NCI-H2107 (cell line): Measurements from ENCODE around the gene NHLH2.

ENCODE experiments used
- DNase-seq: peaks from one replicate; lab custom pipeline; 2025; lab: John Stamatoyannopoulos, UW

Gene NHLH2

DNA sequence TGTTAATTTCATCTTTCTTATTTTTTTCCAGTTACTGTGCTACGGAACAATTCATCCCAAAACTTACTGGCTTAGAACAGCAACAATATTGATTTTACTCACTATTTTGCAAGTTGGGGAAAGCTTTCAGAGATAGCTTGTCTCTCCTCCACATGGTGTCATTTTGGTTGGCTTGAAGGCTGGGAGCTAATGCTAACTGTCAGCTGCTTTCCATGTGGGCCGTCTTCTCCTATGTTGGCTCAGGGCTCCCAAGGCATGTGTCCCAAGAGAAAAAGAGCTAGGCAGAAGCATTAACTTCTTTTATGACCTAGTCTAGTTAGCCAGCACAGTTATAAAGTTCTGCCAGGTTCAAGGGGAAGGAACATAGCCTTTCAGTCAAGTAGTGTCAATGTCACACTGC lies 38.5 kb downstream of the NHLH2 start:
- no peak for DNase-seq

DNA sequence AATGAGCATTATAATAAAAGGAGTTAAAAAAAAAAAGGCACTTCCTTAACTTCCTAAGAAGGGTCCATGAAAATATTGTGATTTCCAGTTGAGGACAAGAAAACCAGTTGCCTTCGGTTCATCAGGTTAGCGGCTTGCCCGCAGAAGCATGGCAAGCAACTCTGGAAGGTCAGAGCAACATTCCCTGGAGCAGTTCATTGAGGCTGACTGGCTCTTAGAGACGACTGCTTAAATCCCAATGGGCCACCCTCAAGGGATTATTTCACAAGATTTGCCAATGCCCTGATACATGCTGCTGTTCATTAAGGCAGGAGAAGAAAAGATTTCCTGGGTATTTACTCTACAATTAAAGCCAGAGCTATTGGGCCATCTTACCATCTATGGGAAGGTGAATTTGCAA lies 43.4 kb downstream of the NHLH2 start:
- no peak for DNase-seq

DNA sequence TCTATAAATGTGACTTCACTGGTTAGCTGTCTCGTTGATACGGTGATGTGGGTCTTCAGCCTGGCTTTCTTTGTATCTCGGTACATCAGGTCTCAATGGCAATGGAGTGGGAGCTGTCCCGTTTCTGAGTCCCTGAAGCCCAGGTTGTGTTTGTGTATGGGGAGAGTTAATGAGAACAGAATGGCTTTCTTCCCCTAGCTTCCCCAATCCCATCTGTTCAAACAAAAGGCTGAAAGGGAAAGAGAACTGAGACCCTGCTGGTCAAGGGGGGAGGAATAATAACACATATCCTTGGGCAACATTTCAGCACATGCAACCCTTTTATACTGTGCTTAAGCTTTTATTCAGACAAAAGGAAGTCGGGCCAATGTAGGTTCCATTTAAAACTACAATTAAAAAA lies 44.0 kb downstream of the NHLH2 start:
- DNase-seq, result no peak

DNA sequence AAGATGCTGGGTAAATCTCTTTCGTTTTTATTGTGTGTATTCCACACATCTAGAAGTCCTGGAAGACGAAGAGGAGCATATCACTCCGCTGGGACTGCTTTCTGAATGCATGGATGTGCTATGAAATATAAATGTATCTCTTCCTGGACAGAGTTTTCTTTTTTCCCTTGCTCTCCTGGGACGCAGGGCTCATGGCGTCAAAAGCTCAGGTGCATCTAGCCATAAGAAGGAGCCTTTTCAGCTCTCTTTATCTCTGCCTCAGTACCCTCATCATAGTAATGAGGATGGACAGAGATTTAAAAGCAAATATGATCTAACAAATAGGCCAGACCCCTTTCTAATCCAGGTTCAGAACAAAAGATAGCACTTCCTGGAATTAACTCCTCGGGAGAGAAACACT lies 44.9 kb downstream of the NHLH2 start:
- DNase-seq, result no peak

DNA sequence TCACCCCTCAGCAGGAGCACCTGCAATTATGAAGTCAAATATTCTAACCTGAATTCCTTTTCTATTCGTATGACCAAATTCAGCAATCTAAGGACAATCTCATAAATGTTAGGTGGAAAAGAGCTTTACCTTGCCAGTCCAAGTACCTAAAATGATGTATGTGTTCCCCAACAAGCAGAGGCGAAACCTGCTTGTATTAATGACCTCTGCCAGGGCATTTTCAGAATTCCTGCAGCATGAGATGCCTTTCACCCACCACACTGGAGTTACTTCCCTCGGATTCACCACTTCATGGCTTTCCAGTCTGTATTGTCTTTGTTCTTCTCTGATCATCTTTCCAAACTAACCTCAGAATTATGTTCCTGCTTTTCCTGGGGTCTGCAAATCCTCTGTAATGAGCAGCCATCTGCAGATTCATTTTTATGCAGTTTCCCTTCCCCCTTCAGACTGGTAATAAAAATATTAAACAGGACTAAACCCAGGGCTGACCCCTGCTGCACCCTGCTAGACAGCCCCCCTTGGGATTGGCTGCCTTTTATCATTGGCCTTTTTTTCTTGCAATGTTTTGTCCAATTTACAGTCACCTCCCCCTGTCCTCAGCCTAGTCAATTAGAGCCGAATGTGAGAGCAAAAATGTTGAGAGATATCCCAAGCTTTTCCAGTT lies 45.8 kb downstream of the NHLH2 start:
- no peak for DNase-seq

DNA sequence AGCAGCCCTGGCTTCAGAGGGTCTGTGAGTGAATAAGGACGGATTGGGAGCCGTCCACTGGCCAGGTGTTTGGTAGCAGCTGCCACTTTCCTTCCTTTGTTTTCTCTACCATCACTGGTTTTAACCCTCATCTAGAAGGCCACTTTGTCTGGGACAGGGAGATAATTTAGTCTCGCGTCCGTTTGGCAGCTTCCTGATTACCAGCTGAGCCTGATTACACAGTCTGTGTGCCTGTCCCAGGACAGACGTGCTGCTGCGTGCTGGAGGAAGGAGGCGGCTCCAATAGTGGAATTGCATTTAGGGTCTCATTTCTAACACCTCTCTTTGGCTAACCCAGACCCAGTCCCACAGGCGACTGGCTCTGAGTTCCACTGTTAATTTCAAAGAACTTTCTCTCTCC lies 47.8 kb downstream of the NHLH2 start:
- no peak for DNase-seq

DNA sequence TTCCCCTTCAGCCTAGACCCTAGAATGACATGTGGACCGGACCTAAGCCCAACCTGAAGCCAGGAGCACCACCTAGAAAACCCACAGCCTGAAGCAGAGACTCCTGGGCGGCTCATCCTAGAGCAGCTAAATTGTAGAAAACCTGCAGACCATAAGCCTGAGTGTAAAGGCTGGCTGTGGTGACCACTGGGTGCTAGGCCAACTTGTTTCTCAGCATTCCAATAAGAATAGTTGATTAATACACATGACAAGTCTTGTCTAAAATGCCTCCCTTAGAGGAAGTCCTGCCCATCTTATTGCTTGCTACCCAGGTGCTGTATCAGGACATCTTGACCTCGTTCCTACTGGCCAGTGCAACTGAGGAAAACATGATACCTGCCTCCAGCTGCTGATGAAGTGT lies 49.1 kb downstream of the NHLH2 start:
- no peak for DNase-seq

DNA sequence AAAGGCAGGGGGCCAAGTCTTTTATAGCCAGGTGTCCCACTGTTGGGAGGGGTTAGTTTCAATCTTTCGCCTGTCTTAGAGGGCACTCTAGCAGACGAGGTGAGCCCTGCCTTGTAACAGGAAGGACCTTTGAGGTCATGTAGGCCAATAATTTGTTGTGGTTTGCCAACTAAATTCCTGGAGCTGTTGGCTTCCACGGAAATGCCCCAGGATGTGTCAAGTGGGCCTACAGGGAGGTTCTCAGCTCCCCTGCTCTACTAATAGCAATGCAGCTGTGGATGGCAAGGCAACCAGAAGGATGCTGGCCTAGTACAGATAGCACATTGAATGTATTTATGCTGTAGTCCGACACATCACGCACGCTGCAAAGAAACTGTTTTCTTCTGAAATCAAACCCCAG lies 50.1 kb downstream of the NHLH2 start:
- DNase-seq, result no peak

DNA sequence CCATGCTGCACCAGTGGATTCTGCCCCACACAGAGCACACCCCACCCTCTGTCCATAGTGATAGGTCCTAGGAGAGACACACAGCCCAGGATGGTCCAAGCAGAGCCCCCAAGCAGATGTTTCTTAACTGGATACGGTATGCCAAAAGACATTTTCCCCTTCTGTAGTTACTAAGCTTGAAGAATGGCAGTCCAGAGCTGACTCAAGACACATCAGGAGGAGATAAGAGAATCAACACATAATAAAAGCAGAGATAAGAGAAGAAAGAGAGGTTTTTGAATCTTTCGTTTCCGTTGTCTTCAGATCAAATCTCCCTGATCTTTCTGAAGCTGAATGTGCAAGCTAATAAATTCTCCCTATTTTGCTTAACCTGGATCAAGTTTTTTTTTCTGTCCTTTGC lies 50.6 kb downstream of the NHLH2 start:
- DNase-seq, result no peak
